Activated CD4-positive, alpha-beta T cell treated with anti-CD3 and anti-CD28 coated beads for 48 hours (primary cell): ENCODE measurements around the gene NFE2L2.
"Not testable (repeated sequence)": the region's sequence is repeated elsewhere in the genome, so short reads cannot be mapped to it uniquely, and the experiment has no call there.

ENCODE experiments used
- DNase-seq: peaks from one replicate; pipeline ENCODE4 v3.0.0-alpha.2; 2020

The NFE2L2 gene

DNA sequence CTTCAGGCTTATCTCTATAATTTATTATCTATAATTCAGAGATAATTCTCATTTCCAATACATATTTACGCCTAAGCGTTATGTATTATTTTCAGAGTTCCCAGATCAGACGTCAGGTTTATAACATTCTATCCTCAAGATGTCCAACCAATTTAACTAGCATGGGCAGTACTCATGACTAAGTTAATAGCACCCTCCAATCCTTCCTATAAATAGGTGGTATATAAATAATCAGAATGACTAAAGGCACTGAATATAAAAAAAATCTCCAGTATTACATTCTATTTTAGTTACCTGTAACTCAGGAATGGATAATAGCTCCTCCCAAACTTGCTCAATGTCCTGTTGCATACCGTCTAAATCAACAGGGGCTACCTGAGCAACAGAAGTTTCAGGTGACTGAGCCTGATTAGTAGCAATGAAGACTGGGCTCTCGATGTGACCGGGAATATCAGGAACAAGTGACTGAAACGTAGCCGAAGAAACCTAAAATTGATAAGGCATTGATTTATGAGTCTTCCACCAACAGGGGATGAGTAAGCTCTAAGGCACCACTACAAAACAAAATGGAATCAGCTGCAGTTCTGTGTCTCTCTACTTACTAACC is 32.3 kb downstream of the NFE2L2 start:
- DNase-seq: no peak

DNA sequence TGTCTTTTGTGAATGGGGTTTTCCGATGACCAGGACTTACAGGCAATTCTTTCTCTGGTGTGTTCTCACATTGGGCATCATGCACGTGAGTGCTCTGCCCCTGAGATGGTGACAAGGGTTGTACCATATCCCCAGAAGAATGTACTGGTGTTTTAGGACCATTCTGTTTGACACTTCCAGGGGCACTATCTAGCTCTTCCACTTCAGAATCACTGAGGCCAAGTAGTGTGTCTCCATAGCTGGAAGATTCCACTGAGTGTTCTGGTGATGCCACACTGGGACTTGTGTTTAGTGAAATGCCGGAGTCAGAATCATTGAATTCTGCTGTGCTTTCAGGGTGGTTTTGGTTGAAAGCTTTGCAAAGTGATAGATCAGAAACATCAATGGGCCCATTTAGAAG is 33.3 kb downstream of the NFE2L2 start:
- DNase-seq: no peak

DNA sequence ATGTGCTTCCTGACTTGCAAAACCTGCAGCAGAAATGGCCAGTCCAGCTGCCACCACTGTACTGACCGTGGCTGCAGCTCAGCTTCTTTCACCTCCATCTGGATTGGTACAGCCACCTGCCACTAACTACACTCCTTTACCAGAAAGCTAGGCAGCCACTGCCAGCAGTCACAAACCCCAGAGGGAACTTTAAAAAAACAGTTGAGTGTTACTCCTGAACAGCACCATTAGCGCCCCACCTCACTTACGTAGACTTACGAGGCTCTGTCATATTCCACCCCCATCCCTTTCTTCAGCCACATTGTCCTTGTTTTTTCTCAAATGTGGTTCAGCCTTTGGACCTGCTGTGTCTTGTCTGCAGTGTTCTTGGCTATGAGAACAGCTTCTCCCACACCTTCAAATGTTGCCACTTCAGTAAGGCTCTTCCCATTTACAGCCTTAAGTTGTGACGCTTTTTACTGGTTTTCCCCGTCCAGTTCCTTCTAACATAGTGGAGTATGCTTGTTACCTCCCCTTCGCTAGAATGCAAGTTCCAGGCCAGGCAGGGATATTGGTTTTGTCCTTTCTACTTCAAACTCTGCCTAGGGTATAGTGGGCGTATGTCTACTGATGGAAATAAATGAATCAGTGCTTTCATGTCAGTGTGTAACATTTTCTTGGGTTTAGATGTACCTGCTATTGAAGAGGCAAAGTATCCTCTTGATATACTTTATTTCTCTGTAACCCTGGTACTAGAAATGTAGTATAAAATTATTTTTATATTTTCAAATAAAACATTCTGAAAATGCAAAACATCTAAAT is 34.9 kb downstream of the NFE2L2 start:
- no peak for DNase-seq

DNA sequence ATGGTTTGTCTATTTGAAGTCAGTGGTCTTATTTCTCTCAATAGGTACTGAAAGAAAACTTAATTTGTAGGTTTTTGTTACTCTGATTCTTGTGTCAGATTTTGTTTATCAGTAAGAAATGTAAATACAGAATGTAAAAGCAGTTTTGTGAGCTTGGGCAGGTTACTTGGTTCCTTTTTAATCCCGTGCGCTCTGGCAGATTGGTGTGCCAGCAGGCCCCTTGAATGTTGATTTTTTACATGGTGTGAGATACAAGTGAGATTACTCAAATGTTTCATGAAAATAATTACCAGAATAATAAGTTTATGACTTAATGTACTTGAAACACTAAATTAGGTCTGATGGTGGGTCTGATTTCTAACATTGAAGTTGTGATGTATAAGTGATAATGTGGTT is 38.6 kb downstream of the NFE2L2 start:
- no peak for DNase-seq

DNA sequence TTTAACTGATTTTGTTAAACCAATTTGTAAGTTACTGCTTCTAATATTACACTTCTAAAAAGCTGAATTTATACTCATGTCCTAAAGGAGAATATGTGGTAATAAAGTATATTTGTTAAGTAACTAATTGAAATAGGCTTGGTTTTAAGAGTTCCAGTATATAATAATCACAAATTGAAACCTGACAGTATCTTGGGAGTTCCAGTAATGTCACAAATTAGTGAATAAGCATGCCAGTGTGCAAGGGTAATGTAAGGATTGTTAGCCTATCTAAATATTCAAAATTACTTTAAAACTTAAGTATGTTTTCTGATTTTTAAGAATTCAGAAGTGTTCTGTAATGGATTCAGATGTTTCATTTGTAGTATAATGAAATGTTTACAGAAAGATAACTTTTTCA is 41.1 kb downstream of the NFE2L2 start:
- not testable (repeated sequence) for DNase-seq

DNA sequence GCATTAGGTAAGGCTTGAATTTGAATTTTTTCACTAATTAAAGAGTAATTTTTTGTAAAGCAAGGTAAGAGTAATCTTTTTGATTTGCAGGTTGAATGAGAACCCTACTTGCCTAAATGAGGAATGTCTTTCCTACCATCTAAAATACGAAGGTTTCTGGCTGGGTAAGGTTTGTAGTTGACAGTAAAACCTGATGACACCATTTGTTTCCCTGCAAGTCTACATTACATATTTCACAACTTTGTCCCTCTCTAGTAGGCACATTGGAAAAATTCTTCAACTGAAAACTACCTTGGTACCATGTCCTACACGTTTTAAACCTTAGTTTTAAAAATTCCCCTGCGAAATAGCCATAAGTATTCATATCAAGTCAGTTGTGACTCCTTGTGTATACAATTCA is 42.6 kb downstream of the NFE2L2 start:
- no peak for DNase-seq

DNA sequence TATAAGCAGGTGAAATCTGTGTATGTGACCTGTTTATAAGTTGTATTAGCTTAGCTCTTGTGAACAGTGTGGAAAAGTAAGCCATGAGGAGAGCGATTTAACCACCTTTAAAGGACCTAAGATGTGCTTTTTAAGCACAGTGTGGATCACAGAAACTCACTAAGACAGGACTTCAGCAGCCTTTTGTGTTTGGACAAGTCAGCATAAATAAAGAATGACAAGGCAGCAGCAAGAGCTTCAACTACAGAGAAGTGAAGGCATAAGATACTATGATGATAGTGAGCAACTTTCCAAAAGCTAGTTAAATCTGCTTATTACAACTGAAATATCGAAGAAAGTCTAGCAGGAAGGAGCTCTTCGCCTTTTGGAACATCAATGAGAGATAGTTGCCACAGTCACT is 43.0 kb downstream of the NFE2L2 start:
- no peak for DNase-seq

- not testable (repeated sequence) for DNase-seq
These were observed 44.7 kb downstream of the NFE2L2 start for GRCh38 chr2:177219787-177220186.

DNA sequence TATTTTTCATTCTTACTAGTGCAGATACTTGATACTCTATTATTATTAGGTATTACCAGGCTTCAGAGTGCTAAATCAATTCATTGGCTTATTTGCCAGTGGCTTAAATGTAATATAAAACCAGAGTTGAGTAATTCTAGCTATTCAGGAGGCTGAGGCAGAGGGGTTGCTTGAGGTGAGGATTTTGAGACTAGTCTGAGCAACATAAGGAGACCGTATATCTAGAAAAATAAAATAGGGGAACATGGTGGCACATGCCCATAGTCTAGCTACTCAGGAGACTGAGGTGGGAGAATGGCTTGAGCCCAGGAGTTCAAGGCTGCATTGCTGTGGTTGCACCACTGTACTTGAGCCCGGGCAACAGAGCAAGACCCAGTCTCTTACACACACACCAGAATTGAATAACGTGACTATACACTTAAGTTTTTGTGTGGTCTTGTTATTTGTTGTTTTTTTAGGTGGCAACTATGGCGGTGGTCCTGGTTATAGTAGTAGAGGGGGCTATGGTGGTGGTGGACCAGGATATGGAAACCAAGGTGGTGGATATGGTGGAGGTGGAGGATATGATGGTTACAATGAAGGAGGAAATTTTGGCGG is 47.2 kb downstream of the NFE2L2 start:
- no peak for DNase-seq

GRCh38 chr2:177212891-177213856 is 51.4 kb downstream of the NFE2L2 start:
- DNase-seq: peak; percentile 96

DNA sequence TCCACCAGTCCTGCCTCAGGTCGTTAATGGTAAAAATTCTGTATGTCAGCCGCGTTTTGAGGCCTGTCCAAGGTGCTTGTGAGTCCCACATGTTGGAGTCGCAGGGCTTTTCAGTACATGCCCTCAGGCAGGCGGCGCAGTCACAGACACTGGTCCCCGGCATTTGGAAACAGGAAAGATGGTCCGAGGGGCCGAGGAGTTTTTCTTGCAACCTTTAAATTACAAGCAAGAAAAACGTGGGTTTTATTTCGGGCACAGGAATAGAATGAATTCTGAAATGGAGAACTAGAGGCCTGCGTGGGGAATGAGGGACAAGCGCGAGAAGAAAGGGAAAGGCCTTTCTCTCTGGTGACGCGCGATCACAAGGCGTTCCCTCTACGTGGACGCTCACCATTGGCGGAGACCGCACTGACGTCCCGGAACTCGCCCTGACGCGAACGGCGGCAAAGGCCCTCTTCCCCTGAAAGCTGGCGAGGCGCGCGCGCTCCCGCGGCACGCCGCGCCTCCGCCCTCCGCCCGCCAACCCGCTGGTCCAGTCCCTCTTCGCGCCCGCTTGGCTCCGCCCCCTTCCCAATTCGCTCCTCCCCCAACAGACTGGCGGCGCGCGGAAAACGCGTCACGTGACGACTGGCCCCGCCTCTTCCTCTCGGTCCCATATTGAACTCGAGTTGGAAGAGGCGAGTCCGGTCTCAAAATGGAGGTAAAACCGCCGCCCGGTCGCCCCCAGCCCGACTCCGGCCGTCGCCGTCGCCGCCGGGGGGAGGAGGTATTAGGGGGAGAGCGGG is 52.2 kb downstream of the NFE2L2 start, which contains the start of gene HNRNPA3:
HNRNPA3 (plus strand) TSS at position 689 of the 785 bp plus-strand sequence; CDS start at position 695, 6 bp downstream.
- peak; percentile 100 for DNase-seq

DNA sequence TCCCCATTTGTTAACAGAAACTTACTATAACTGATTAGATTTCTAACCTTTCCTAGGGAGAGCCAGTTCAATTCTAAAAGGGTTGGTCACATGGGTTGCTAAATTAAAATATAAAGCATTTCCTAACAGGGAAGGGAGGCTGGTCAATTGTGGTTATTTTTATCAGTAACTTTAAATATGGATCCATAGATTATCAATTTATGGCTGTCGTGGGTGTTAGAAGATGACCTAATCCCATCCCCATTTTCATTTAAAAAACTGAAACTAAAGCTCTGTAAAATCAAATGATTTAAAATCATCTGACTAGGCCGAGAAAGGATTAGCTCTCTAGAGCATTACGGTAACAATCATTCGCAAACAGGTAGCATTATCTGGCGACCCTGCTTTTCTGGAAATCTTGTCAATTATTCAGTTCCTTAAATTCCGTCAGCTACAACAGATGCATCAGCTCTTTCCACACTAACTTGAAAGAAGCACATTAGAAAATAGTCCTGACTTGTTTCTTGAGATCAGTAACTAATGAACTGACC is 52.9 kb downstream of the NFE2L2 start:
- DNase-seq: no peak

DNA sequence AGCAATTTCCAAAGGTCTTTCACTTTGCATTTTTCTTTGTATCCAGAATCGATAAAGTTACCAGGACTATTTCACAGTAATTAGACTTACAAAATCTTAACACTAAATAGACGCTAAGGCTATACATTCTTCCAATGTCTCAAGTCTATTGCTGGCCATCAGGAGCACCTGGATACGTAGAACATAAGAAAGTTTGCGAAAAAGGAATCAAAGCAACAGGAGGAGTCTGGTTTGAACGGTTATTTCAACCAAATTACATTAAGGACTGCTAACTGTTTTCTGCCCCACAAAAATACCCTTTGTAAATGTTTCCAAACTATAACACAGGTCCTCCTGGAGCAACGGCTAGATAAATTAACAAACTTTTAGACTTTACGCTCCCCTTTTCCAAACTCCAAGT is 53.4 kb downstream of the NFE2L2 start:
- DNase-seq: no peak

DNA sequence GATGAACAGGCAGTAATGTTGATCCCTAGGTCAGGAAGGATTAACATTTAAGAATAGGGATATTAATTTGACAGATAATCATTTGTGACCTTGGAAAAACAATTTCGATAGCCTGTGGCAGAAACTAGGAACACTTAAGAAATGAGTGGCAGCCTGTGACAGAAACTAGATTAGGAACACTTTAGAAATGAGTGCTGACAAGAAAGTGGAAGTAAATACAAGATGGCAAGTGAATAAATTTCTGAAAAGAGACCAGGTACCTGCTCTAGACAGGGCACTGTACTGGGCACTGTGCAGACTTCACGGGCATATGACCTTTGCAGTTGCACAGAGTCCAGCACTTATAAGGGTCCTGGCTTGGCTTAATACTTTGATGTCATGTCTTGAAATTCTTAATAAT is 57.4 kb downstream of the NFE2L2 start:
- no peak for DNase-seq

DNA sequence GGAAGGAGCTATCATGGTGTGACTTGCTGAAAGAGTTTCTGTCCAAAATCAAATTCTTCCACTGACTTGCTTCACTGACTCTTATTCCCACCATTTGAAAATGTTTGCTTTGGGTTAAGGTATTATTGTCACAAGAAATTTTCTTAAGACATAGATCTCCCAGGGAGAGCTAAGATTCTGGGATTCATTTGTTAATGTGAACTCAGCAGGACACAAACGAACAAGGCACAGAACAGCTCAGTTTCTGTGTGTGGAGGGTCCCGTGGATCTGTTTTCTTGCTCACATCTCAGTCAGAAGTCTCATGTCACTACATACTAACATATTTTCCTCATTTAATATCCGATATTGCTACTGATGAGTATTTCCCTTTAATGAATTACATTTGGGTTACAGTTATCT is 60.1 kb downstream of the NFE2L2 start:
- no peak for DNase-seq

DNA sequence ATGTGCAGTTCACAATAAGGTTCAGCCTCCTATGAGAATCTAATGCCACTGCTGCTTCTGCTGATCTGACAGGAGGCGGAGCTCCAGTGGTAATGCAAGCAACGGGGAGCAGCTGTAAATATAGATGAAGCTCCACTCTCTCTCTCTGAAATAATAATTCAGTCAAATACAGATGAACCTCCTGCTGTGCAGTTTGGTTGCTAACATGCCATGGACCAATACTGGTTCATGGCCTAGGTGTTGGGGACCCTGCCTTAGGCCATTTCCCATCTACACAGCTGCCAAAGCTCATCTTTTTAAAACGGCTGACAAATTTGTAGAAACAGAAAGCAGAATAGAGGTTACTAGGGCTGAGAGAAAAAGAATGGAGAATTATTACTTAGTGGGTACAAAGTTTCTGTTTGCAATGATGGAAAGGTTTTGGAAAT is 62.6 kb downstream of the NFE2L2 start:
- no peak for DNase-seq

DNA sequence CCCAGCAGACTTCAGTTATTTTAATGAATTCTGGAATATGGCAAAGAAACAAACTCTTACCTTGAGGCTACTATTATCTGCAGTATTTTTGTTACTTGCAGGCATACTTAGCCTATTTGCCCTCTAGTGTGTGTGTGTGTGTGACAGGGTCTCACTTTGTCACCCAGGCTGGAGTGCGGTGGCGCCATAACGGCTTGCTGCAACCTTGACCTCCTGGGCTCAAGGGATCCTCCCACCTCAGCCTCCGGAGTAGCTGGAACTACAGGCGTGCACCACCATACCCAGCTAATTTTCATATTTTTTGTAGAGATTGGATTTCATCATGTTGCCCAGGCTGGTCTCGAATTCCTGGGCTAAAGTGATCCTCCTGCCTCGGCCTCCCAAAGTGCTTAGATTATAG is 64.1 kb downstream of the NFE2L2 start:
- not testable (repeated sequence) for DNase-seq

- no peak for DNase-seq
These were observed 69.3 kb downstream of the NFE2L2 start for GRCh38 chr2:177195194-177195593.

DNA sequence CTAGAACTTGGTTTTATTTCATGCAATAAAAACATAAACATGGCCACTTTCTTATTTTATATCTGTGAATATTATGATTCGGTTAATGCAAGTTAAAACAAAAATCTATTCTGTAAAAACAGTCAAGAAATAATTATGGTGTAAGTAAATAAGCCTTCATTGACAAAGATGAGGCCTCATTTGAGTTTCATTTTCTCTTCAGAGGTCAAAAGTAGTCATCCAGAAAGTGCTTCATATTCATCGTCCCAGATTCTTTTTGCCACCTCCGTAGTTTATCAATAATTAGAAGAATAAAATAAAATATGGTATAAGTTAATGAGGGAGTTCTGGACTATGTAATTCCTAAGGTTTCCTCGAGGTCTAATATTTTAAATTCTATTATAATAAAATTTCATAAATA is 71.3 kb downstream of the NFE2L2 start:
- no peak for DNase-seq

DNA sequence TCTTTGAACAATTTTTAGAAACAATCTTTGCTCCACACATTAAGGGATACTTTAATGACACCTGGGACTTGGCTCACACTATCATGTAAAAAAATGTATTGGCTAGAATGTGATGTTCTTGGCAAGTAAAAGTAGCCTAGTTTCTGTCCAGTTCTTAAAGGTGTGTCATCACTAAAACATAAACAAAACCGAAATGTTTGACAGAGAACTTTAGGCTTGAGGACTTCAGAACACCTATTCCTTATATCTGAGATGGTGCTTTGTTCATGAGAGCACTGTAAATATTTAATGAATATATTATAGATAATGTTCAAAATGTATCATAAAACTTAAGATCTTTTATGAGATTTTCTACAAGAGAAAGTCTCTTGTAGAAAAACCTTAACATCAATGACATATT is 71.7 kb downstream of the NFE2L2 start:
- no peak for DNase-seq

DNA sequence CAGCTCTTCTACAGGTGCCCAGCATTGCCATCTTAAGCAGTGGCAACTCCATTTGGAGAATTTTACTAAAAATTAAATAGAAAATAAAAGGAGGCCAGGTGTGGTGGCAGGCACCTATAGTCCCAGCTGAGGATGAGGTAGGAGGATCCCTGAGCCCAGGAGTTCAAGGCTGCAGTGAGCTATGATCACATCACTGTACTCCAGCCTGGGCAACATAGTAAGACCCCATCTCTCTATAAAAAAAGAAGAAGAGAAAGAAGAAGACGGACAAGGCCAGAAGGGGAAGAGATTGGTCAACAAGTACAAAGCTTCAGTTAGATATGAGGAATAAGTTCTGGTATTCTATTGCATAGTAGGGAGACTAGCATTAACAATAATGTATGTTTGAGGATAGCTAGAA is 73.6 kb downstream of the NFE2L2 start:
- no peak for DNase-seq
